HAP-1 (cell line): Measurements from ENCODE around the gene GUCA2A.

ENCODE experiments used
- DNase-seq, 2 experiments: peaks; one replicate each; pipeline ENCODE4 v3.0.0-alpha.2; 2016 to 2020; ENCODE audit warnings: low spot score in 2 of 2
- H3K27me3 ChIP-seq: fragments of 250-450 bp; sonication (Bioruptor Pico); 2 replicates; pipeline ENCODE4 v1.5.1; 2020; ENCODE audit warnings: low read depth, mild to moderate bottlenecking, moderate library complexity
- H3K36me3 ChIP-seq: fragments of 250-450 bp; sonication (Bioruptor Pico); replicated peaks from 2 replicates; pipeline ENCODE4 v1.5.1; 2020; ENCODE audit warnings: mild to moderate bottlenecking
- H3K4me1 ChIP-seq: fragments of 250-450 bp; sonication (Bioruptor Pico); 2 replicates; pipeline ENCODE4 v1.5.1; 2020; ENCODE audit warnings: mild to moderate bottlenecking
- H3K4me3 ChIP-seq: fragments of 250-450 bp; sonication (Bioruptor Pico); 2 replicates; pipeline ENCODE4 v1.5.1; 2020; ENCODE audit warnings: mild to moderate bottlenecking, moderate library complexity
- H3K9me3 ChIP-seq: fragments of 250-450 bp; sonication (Bioruptor Pico); 2 replicates; pipeline ENCODE4 v1.5.1; 2020; ENCODE audit warnings: mild to moderate bottlenecking, moderate library complexity
- in situ Hi-C: fragments of 300-500 bp; cut with MboI; formaldehyde crosslinking; loops from 3 replicates; pipeline ENCODE4 v1.14.3; 2020; ENCODE audit warnings: low sequenced_read_pairs, inconsistent platforms, mixed read lengths

GUCA2A gene

GRCh38 chr1:42172381-42173133 lies 8.0 kb upstream of the GUCA2A start:
- no peaks in the 10 kb centered on the region for H3K27me3 ChIP-seq
- no peak for DNase-seq
- in situ Hi-C loops: no loop called here
- H3K4me1 ChIP-seq: no peaks in the 10 kb centered on the region
- no peak overlapping the region for H3K4me3 ChIP-seq
- no peaks in the 10 kb centered on the region for H3K9me3 ChIP-seq
- no peaks in the 10 kb centered on the region for H3K36me3 ChIP-seq

- H3K36me3 ChIP-seq: no peaks in the 10 kb centered on the region
- DNase-seq: no peak
- no peak overlapping the region for H3K4me3 ChIP-seq
- in situ Hi-C loops: no loop called here
- no peaks in the 10 kb centered on the region for H3K4me1 ChIP-seq
- no peaks in the 10 kb centered on the region for H3K27me3 ChIP-seq
- H3K9me3 ChIP-seq: no peaks in the 10 kb centered on the region
Observed at GRCh38 chr1:42171679-42172266, 7.2 kb upstream of the GUCA2A start.

- Histone ChIP-seq H3K4me3 (no peak overlapping the region), H3K27me3 (no peaks in the 10 kb centered on the region), H3K9me3 (no peaks in the 10 kb centered on the region), H3K4me1 (no peaks in the 10 kb centered on the region), H3K36me3 (no peaks in the 10 kb centered on the region)
- DNase-seq: no peak
- in situ Hi-C loops: no loop called here
Observed at GRCh38 chr1:42170779-42171621, 6.5 kb upstream of the GUCA2A start.

GRCh38 chr1:42168763-42169162 lies 4.2 kb upstream of the GUCA2A start:
- in situ Hi-C loops: no loop called here
- DNase-seq: no peak
- Histone ChIP-seq H3K9me3 (no peaks in the 10 kb centered on the region), H3K27me3 (no peaks in the 10 kb centered on the region), H3K36me3 (no peaks in the 10 kb centered on the region), H3K4me3 (no peak overlapping the region), H3K4me1 (no peaks in the 10 kb centered on the region)

GRCh38 chr1:42168391-42168670 lies 3.8 kb upstream of the GUCA2A start:
- Histone ChIP-seq H3K4me1 (no peaks in the 10 kb centered on the region), H3K4me3 (no peak overlapping the region), H3K27me3 (no peaks in the 10 kb centered on the region), H3K9me3 (no peaks in the 10 kb centered on the region), H3K36me3 (no peaks in the 10 kb centered on the region)
- in situ Hi-C loops: no loop called here
- DNase-seq: no peak

- no peak for DNase-seq
- Histone ChIP-seq H3K36me3 (no peaks in the 10 kb centered on the region), H3K27me3 (no peaks in the 10 kb centered on the region), H3K4me1 (no peaks in the 10 kb centered on the region), H3K4me3 (no peak overlapping the region), H3K9me3 (no peaks in the 10 kb centered on the region)
- in situ Hi-C loops: no loop called here
Observed at GRCh38 chr1:42167611-42168390, 3.3 kb upstream of the GUCA2A start.

- in situ Hi-C loops: no loop called here
- Histone ChIP-seq H3K4me3 (no peak overlapping the region), H3K27me3 (no peaks in the 10 kb centered on the region), H3K36me3 (no peaks in the 10 kb centered on the region), H3K9me3 (peaks cover 2% of the 10 kb centered on the region; the same call in 1 of the 2 replicates), H3K4me1 (no peaks in the 10 kb centered on the region)
- peak; percentile 42 to 84 for DNase-seq
Observed at GRCh38 chr1:42165511-42166210, 1.1 kb upstream of the GUCA2A start.

GRCh38 chr1:42163536-42164503 lies 725 bp downstream of the GUCA2A start:
- H3K9me3 ChIP-seq: peaks cover 3% of the 10 kb centered on the region; the same call in 1 of the 2 replicates
- no peaks in the 10 kb centered on the region for H3K4me1 ChIP-seq
- no peaks in the 10 kb centered on the region for H3K27me3 ChIP-seq
- H3K4me3 ChIP-seq: no peak overlapping the region
- no peak for DNase-seq
- in situ Hi-C loops: no loop called here
- no peaks in the 10 kb centered on the region for H3K36me3 ChIP-seq

- H3K4me1 ChIP-seq: no peaks in the 10 kb centered on the region
- no peak overlapping the region for H3K4me3 ChIP-seq
- in situ Hi-C loops: no loop called here
- DNase-seq: no peak
- H3K9me3 ChIP-seq: peaks cover 3% of the 10 kb centered on the region; the same call in 1 of the 2 replicates
- H3K27me3 ChIP-seq: no peaks in the 10 kb centered on the region
- H3K36me3 ChIP-seq: no peaks in the 10 kb centered on the region
Observed at GRCh38 chr1:42163114-42163513, 1.4 kb downstream of the GUCA2A start.

GRCh38 chr1:42162181-42162580 lies 2.4 kb downstream of the GUCA2A start:
- H3K4me1 ChIP-seq: no peaks in the 10 kb centered on the region
- in situ Hi-C loops: no loop called here

GRCh38 chr1:42158189-42158588 lies 6.4 kb downstream of the GUCA2A start:
- in situ Hi-C loops: no loop called here
- H3K36me3 ChIP-seq: no peaks in the 10 kb centered on the region
- H3K4me3 ChIP-seq: no peak overlapping the region
- no peaks in the 10 kb centered on the region for H3K27me3 ChIP-seq
- DNase-seq: no peak
- peaks cover 3% of the 10 kb centered on the region; the same call in 1 of the 2 replicates for H3K9me3 ChIP-seq
- no peaks in the 10 kb centered on the region for H3K4me1 ChIP-seq

More at GRCh38 chr1:42162181-42162580, 2.4 kb downstream of the GUCA2A start:
- H3K27me3 ChIP-seq: no peaks in the 10 kb centered on the region
- H3K9me3 ChIP-seq: peaks cover 3% of the 10 kb centered on the region; the same call in 1 of the 2 replicates
- H3K4me3 ChIP-seq: no peak overlapping the region
- DNase-seq: no peak
- no peaks in the 10 kb centered on the region for H3K36me3 ChIP-seq

- Histone ChIP-seq H3K9me3 (peaks cover 3% of the 10 kb centered on the region; the same call in 1 of the 2 replicates), H3K36me3 (no peaks in the 10 kb centered on the region), H3K27me3 (no peaks in the 10 kb centered on the region), H3K4me3 (no peak overlapping the region), H3K4me1 (no peaks in the 10 kb centered on the region)
- DNase-seq: no peak
- in situ Hi-C loops: no loop called here
Observed at GRCh38 chr1:42157667-42158066, 6.9 kb downstream of the GUCA2A start.
